H1 (cell line): ENCODE data around the gene ATXN7. TPM values are rescaled to one million over a fixed set of nuclear protein-coding genes. Genes with fewer than 3 reads are reported as not detected.

ENCODE experiments used
- CBX8 ChIP-seq: fragments of 300-800, 300-1000 bp; sonication (generic); IDR thresholded peaks from 2 replicates; pipeline ENCODE4 v1.7.1; 2016; ENCODE audit warnings: low read depth, low read length, borderline replicate concordance
- HDAC2 ChIP-seq, 2 experiments: fragments of 300-600 bp in 1 of 2; sonication (generic) in 1 of 2; IDR thresholded peaks; 2 replicates each; pipeline ENCODE4 v1.6.1; 2011 to 2012; ENCODE audit warnings: low read depth in 2 of 2, low read length in 2 of 2, mild to moderate bottlenecking in 2 of 2, moderate library complexity in 2 of 2, borderline replicate concordance in 1 of 2, inconsistent platforms in 1 of 2
- polyA plus RNA-seq, 7 experiments: library from polyadenylated mRNA; depleted of rRNA in 3 of 7; stranded (reverse) in 5 of 7; unstranded in 2 of 7; fragments of >200 nt in 5 of 7; fragments of 200-250 nt in 2 of 7; gene quantifications; 1 replicate in 5 of 7; 2 replicates in 1 of 7; 4 replicates in 1 of 7; pipeline versions ENCODE4 v1.2.1 to v1.2.3, GENCODE V29; 2011 to 2013; ENCODE audit warnings: missing spikeins in 2 of 7, mixed read lengths in 2 of 7
- total RNA-seq: library from RNA; stranded (reverse); fragmentation: NEBNext Ultra II Directional; extraction: Animal tissue kit (Norgen Biotek cat#: 25700); gene quantifications from 2 replicates; pipeline ENCODE4 v1.2.1, GENCODE V29; 2021

The ATXN7 gene
- total and polyA plus RNA-seq, 2 of the 8 experiments (the other 6 are each of a cell fraction or from before 2014, with no cell fraction given): 15.5 to 16.8 TPM

DNA sequence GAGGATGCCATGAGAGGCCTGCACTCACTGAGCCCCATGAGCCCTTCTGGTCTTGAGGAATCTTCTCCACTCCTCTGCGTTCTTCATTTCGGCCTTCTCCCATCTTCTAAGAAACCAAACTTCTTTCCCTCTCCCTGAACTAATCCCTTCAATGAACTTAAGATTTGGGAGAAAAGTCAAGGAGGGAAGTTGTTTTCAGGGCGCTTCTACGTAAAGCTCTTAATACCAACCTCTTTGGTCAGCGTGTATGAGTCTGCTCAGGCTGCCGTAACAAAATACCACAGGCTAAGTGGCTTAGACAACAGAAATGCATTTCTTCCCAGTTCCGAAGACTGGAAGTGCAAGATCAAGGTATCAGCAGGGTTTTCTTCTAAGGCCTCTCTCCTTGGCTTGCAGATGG lies 173.4 kb downstream of the ATXN7 start (continued):
- no peak for TF ChIP-seq HDAC2 (IDR thresholded peaks at IDR 0.05; ENCODE audit: borderline replicate concordance in 1 of 2, low read depth in 2 of 2, low read length in 2 of 2)
- no peak for TF ChIP-seq CBX8
- TF ChIP-seq, all 59 proteins: peak for 0
